K562 (cell line): ENCODE data around the gene S100A8. TPM values are rescaled to one million over a fixed set of nuclear protein-coding genes. Genes with fewer than 3 reads are reported as not detected.
A peak's percentile ranks its signal among the peaks of the same experiment; 100 is the strongest.

Source experiments
- FOXJ3 ChIP-seq: sonication (generic); formaldehyde crosslinking; IDR thresholded peaks from 2 replicates; pipeline ENCODE4 v1.4.0; 2020; ENCODE audit warnings: mild to moderate bottlenecking, missing genetic modification reagents
- HOXB6 ChIP-seq: fragments of 250-450 bp; sonication (Bioruptor Pico); IDR thresholded peaks from 2 replicates; pipeline ENCODE4 v1.5.1; 2022; ENCODE audit warnings: mild to moderate bottlenecking, borderline replicate concordance
- KDM4B ChIP-seq, 2 experiments: fragments of 450-650 bp in 1 of 2; sonication (generic) in 1 of 2; IDR thresholded peaks; 2 replicates each; pipeline ENCODE4 v1.6.1; 2016 to 2017; ENCODE audit warnings: borderline replicate concordance in 2 of 2, antibody characterized with exemption in 1 of 2, low read depth in 1 of 2, mild to moderate bottlenecking in 1 of 2
- MAZ ChIP-seq, 2 experiments: fragments of 450-650 bp in 1 of 2; sonication (generic) in 1 of 2; formaldehyde crosslinking; IDR thresholded peaks in 1 of 2; conservative IDR thresholded peaks in 1 of 2; 2 replicates each; pipeline versions ENCODE4 v1.4.0 to v1.5.0; 2020; ENCODE audit warnings: mild to moderate bottlenecking in 1 of 2, missing genetic modification reagents in 1 of 2
- MTA1 ChIP-seq: fragments of 450-650 bp; IDR thresholded peaks from 2 replicates; pipeline ENCODE4 v1.6.1; 2017; ENCODE audit warnings: borderline replicate concordance
- MXI1 ChIP-seq: IDR thresholded peaks from 2 replicates; pipeline ENCODE4 v1.6.1; 2011; ENCODE audit warnings: low read depth, mild to moderate bottlenecking, improper control_type of control experiment, low read length
- U2AF2 ChIP-seq: fragments of 200-400 bp; formaldehyde crosslinking; optimal IDR thresholded peaks from 2 replicates; pipeline ENCODE3; 2017; ENCODE audit warnings: low read depth, mild to moderate bottlenecking, low read length
- YY1 ChIP-seq, 3 experiments: IDR thresholded peaks; 2 replicates each; pipeline ENCODE4 v1.6.1; 2011; ENCODE audit warnings: low read length in 2 of 3, mild to moderate bottlenecking in 2 of 3, moderate library complexity in 2 of 3, borderline replicate concordance in 1 of 3, control low read depth in 1 of 3, low read depth in 1 of 3; ENCODE audit not compliant: insufficient read depth in 3 of 3, insufficient replicate concordance in 2 of 3, control insufficient read depth in 1 of 3, insufficient read length in 1 of 3; ENCODE audit errors: extremely low read depth in 1 of 3
- ZFP1 ChIP-seq: fragments of 450-650 bp; formaldehyde crosslinking; IDR thresholded peaks from 2 replicates; pipeline ENCODE4 v1.4.0; 2020; ENCODE audit warnings: mild to moderate bottlenecking, mixed read lengths
- ZNF274 ChIP-seq: IDR thresholded peaks from 2 replicates; pipeline ENCODE4 v1.6.1; 2011; ENCODE audit warnings: low read depth, mild to moderate bottlenecking, low read length, moderate library complexity, borderline replicate concordance
- polyA plus RNA-seq, 8 experiments: library from polyadenylated mRNA; depleted of rRNA in 4 of 8; stranded (reverse) in 5 of 8; unstranded in 3 of 8; fragments of >200 nt; fragmentation: Nextera tagmentation in 2 of 8; fragmentation: Illumina TruSeq in 1 of 8; extraction: Ambion mirVana in 2 of 8; extraction: Trizol in 1 of 8; gene quantifications; 2 replicates each; pipeline versions ENCODE4 v1.2.1 to v1.2.3, GENCODE V29; 2011 to 2014; ENCODE audit warnings: inconsistent platforms in 1 of 8, missing spikeins in 1 of 8
- total RNA-seq, 7 experiments: library from RNA; depleted of rRNA in 6 of 7; stranded (reverse); fragments of >200 nt in 6 of 7; fragmentation: Illumina TruSeq in 2 of 7; extraction: Trizol in 2 of 7; gene quantifications; 2 replicates each; pipeline versions ENCODE4 v1.2.1 to v1.2.3, GENCODE V29; 2011 to 2021; ENCODE audit warnings: low replicate concordance in 1 of 7
- TF ChIP-seq, protein P1 (sequence below): fragments of 450-650 bp; IDR thresholded peaks from 2 replicates; pipeline ENCODE4 v1.6.1; 2018; ENCODE audit warnings: mild to moderate bottlenecking, low read depth; ENCODE audit not compliant: partially characterized antibody
- TF ChIP-seq, protein P2 (sequence below): fragments of 450-650 bp; IDR thresholded peaks from 2 replicates; pipeline ENCODE4 v1.6.1; 2016; ENCODE audit warnings: low read depth, mild to moderate bottlenecking, moderate library complexity

The S100A8 gene
- total and polyA plus RNA-seq, 9 of the 15 experiments (the other 6 are each of a cell fraction or from before 2014, with no cell fraction given), result 0.15 to 0.60 TPM; not detected in 7

DNA sequence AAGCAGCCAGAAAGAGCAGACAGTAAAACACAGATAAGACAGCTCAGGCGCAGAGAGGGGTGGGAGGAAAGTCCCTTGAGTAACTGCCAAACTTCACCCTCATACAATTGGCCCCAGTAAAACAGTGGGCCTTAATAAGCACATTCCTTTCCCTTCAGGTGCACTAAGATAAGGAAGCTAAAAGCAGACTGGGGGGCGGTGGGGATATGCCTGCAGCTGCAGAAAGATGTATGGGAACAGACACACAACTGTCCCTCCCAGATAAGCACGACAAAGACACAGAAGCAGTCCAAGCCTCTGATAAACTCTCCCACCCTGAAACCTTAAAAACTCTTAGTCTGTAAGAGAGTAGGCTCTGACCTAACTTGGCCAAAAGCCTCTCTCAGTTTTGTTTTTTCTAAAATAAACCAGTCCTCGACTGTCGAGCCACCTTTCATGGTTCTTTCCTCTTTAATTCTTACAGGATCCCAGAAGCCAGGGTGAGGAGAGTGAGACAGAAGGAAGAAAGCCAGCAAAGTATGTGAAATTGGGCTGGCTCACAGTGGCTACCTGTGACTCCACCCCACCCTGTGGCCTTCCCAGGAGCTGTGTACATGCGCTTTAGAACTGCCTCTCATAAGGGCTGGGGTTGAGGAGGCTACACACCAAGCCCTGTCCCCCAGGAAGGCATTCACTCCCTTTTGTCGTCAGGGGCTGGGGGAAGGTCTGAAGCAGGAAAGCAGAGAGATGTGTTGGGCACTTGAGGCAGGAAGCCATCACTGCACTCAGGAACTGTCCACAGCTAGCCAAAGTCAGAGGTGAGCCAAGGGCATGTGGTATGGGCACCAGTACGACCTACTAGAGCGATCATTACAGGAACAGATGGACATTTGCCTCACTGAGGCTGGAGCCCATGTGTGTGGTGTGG, 46.8 kb downstream of the S100A8 start (continued):
- TF ChIP-seq MAZ (CRISPR knock-in tag; conservative IDR thresholded peaks at IDR 0.05 in 1 of 2, IDR thresholded peaks at IDR 0.05 in 1 of 2) (peak; percentile 84 to 93), ZFP1 (no peak), YY1 (IDR thresholded peaks at IDR 0.05; ENCODE audit: borderline replicate concordance in 1 of 3, control insufficient read depth in 1 of 3, extremely low read depth in 1 of 3, insufficient read depth in 3 of 3, insufficient read length in 1 of 3, insufficient replicate concordance in 2 of 3, low read depth in 1 of 3, low read length in 2 of 3) (no peak), MTA1 (peak; percentile 92), KDM4B (IDR thresholded peaks at IDR 0.05; ENCODE audit: borderline replicate concordance in 2 of 2, low read depth in 1 of 2) (no peak), FOXJ3 (CRISPR knock-in tag) (no peak), MXI1 (peak; percentile 45; the same call in 1 of the 2 replicates), ZNF274 (peak; percentile 83; the same call in 1 of the 2 replicates), HOXB6 (no peak), U2AF2 (no peak)
- TF ChIP-seq, protein P1, sequence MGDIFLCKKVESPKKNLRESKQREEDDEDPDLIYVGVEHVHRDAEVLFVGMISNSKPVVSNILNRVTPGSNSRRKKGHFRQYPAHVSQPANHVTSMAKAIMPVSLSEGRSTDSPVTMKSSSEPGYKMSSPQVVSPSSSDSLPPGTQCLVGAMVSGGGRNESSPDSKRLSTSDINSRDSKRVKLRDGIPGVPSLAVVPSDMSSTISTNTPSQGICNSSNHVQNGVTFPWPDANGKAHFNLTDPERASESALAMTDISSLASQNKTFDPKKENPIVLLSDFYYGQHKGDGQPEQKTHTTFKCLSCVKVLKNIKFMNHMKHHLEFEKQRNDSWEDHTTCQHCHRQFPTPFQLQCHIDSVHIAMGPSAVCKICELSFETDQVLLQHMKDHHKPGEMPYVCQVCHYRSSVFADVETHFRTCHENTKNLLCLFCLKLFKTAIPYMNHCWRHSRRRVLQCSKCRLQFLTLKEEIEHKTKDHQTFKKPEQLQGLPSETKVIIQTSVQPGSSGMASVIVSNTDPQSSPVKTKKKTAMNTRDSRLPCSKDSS, result no peak
- TF ChIP-seq, protein P2, sequence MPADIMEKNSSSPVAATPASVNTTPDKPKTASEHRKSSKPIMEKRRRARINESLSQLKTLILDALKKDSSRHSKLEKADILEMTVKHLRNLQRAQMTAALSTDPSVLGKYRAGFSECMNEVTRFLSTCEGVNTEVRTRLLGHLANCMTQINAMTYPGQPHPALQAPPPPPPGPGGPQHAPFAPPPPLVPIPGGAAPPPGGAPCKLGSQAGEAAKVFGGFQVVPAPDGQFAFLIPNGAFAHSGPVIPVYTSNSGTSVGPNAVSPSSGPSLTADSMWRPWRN, result peak; percentile 98
